HG03066 (cell line): Measurements from ENCODE around the gene DRC7.

Experiments used
- ATAC-seq: cut with Tn5 transposase; IDR thresholded peaks from one replicate; pipeline ENCODE4 v1.9.1; 2021; ENCODE audit warnings: low read depth; ENCODE audit not compliant: unreplicated experiment

DRC7 gene

GRCh38 chr16:57694725-57695679 is at the start of gene DRC7:
DRC7 (plus strand) TSS chr16:57694806; CDS start chr16:57697950, 3,144 bp downstream.
- no peak for ATAC-seq

- no peak for ATAC-seq
These were observed 49.4 kb upstream of the DRC7 start for GRCh38 chr16:57645169-57645568.

- ATAC-seq, result no peak
These were observed 48.8 kb upstream of the DRC7 start for GRCh38 chr16:57645691-57646387.

- no peak for ATAC-seq
These were observed 48.1 kb upstream of the DRC7 start for GRCh38 chr16:57646388-57647039.

GRCh38 chr16:57647136-57647875 is 47.3 kb upstream of the DRC7 start:
- ATAC-seq, result no peak

- ATAC-seq, result no peak
These were observed 46.5 kb upstream of the DRC7 start for GRCh38 chr16:57648125-57648524.

GRCh38 chr16:57648581-57649442 is 45.8 kb upstream of the DRC7 start:
- peak; percentile 54 for ATAC-seq

GRCh38 chr16:57649443-57649751 is 45.2 kb upstream of the DRC7 start:
- ATAC-seq, result no peak

- no peak for ATAC-seq
These were observed 44.8 kb upstream of the DRC7 start for GRCh38 chr16:57649846-57650245.

- ATAC-seq, result no peak
These were observed 43.0 kb upstream of the DRC7 start for GRCh38 chr16:57651344-57652333.

GRCh38 chr16:57652695-57653471 is 41.7 kb upstream of the DRC7 start:
- no peak for ATAC-seq

- ATAC-seq, result no peak
These were observed 40.7 kb upstream of the DRC7 start for GRCh38 chr16:57653936-57654335.

GRCh38 chr16:57656342-57656955 is 38.2 kb upstream of the DRC7 start:
- ATAC-seq, result no peak

- no peak for ATAC-seq
These were observed 37.4 kb upstream of the DRC7 start for GRCh38 chr16:57657228-57657627.

GRCh38 chr16:57658130-57658877 is 36.3 kb upstream of the DRC7 start:
- no peak for ATAC-seq

- no peak for ATAC-seq
These were observed 35.5 kb upstream of the DRC7 start for GRCh38 chr16:57658878-57659674.
